H1 (cell line): ENCODE measurements around the gene EDN1. TPM values are rescaled to one million over a fixed set of nuclear protein-coding genes. Genes with fewer than 3 reads are reported as not detected.

Source experiments
- CBX8 ChIP-seq: fragments of 300-800, 300-1000 bp; sonication (generic); IDR thresholded peaks from 2 replicates; pipeline ENCODE4 v1.7.1; 2016; ENCODE audit warnings: low read depth, low read length, borderline replicate concordance
- EZH2 ChIP-seq: fragments of 200-600 bp; sonication (generic); IDR thresholded peaks from 2 replicates; pipeline ENCODE4 v1.7.1; 2012; ENCODE audit warnings: low read depth, mild to moderate bottlenecking, moderate library complexity, low read length, inconsistent platforms; ENCODE audit not compliant: severe bottlenecking
- RNF2 ChIP-seq: fragments of 200-900, 300-1000 bp; sonication (generic); IDR thresholded peaks from 2 replicates; pipeline ENCODE4 v1.7.1; 2016; ENCODE audit warnings: borderline replicate concordance, low read depth, mild to moderate bottlenecking, antibody characterized with exemption, low read length; ENCODE audit not compliant: poor library complexity, severe bottlenecking; ENCODE audit errors: missing control alignments
- TEAD4 ChIP-seq: IDR thresholded peaks from 2 replicates; pipeline ENCODE4 v1.6.1; 2012; ENCODE audit warnings: low read depth, low read length, inconsistent platforms, mixed read lengths
- polyA plus RNA-seq, 7 experiments: library from polyadenylated mRNA; depleted of rRNA in 3 of 7; stranded (reverse) in 5 of 7; unstranded in 2 of 7; fragments of >200 nt in 5 of 7; fragments of 200-250 nt in 2 of 7; gene quantifications; 1 replicate in 5 of 7; 2 replicates in 1 of 7; 4 replicates in 1 of 7; pipeline versions ENCODE4 v1.2.1 to v1.2.3, GENCODE V29; 2011 to 2013; ENCODE audit warnings: missing spikeins in 2 of 7, mixed read lengths in 2 of 7
- total RNA-seq: library from RNA; stranded (reverse); fragmentation: NEBNext Ultra II Directional; extraction: Animal tissue kit (Norgen Biotek cat#: 25700); gene quantifications from 2 replicates; pipeline ENCODE4 v1.2.1, GENCODE V29; 2021
- TF ChIP-seq, protein P1 (sequence below): fragments of 300-600 bp; sonication (generic); IDR thresholded peaks from 2 replicates; pipeline ENCODE4 v1.7.1; 2012; ENCODE audit warnings: low read length, moderate library complexity, mild to moderate bottlenecking, inconsistent platforms; ENCODE audit not compliant: insufficient replicate concordance
- TF ChIP-seq, protein P2 (sequence below), 3 experiments: IDR thresholded peaks; 1 replicate in 2 of 3; 2 replicates in 1 of 3; pipeline versions ENCODE4 v1.5.1 to v1.6.1; 2011; ENCODE audit warnings: low read length in 3 of 3, mild to moderate bottlenecking in 3 of 3, inconsistent platforms in 2 of 3, low read depth in 1 of 3, moderate library complexity in 1 of 3; ENCODE audit not compliant: insufficient read depth in 1 of 3; ENCODE audit errors: control extremely low read depth in 1 of 3

The EDN1 gene
- total and polyA plus RNA-seq, 2 of the 8 experiments (the other 6 are each of a cell fraction or from before 2014, with no cell fraction given): 0.23 to 1.1 TPM

DNA sequence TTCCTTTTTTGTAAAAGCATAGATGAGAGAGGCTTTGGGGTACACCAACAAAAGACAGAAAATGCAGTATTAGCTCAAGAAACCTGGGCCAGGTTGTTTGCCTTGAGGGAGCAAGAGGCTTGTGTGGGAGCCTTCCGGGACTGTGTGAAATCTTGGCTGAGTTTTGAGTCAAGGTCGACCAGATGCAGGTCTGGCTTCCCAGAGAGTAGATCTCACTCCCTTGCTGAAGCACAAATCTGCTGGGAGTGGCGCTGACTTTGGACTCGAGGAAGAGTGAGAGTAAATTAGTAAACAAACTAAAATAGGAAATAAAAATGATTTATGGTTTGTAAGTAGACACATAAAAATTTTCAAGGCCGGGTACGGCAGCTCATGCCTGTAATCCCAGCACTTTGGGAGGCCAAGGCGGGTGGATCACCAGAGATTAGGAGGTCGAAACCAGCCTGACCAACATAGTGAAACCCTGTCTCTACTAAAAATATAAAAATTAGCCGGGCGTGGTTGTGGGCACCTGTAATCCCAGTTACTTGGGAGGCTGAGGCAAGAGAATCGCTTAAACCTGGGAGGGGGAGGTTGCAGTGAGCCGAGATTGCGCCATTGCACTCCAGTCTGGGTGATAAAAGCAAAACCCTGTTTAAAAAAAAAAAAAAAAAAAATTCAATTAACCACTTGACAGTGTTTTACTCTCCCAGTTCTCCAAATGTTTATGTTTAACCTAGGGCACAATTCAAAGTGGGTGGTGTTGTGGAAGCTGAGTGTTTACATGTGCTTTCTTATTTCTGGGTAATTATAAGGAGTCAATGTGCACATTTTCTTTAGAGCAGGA is 27.7 kb upstream of the EDN1 start (continued):
- TF ChIP-seq, protein P1, sequence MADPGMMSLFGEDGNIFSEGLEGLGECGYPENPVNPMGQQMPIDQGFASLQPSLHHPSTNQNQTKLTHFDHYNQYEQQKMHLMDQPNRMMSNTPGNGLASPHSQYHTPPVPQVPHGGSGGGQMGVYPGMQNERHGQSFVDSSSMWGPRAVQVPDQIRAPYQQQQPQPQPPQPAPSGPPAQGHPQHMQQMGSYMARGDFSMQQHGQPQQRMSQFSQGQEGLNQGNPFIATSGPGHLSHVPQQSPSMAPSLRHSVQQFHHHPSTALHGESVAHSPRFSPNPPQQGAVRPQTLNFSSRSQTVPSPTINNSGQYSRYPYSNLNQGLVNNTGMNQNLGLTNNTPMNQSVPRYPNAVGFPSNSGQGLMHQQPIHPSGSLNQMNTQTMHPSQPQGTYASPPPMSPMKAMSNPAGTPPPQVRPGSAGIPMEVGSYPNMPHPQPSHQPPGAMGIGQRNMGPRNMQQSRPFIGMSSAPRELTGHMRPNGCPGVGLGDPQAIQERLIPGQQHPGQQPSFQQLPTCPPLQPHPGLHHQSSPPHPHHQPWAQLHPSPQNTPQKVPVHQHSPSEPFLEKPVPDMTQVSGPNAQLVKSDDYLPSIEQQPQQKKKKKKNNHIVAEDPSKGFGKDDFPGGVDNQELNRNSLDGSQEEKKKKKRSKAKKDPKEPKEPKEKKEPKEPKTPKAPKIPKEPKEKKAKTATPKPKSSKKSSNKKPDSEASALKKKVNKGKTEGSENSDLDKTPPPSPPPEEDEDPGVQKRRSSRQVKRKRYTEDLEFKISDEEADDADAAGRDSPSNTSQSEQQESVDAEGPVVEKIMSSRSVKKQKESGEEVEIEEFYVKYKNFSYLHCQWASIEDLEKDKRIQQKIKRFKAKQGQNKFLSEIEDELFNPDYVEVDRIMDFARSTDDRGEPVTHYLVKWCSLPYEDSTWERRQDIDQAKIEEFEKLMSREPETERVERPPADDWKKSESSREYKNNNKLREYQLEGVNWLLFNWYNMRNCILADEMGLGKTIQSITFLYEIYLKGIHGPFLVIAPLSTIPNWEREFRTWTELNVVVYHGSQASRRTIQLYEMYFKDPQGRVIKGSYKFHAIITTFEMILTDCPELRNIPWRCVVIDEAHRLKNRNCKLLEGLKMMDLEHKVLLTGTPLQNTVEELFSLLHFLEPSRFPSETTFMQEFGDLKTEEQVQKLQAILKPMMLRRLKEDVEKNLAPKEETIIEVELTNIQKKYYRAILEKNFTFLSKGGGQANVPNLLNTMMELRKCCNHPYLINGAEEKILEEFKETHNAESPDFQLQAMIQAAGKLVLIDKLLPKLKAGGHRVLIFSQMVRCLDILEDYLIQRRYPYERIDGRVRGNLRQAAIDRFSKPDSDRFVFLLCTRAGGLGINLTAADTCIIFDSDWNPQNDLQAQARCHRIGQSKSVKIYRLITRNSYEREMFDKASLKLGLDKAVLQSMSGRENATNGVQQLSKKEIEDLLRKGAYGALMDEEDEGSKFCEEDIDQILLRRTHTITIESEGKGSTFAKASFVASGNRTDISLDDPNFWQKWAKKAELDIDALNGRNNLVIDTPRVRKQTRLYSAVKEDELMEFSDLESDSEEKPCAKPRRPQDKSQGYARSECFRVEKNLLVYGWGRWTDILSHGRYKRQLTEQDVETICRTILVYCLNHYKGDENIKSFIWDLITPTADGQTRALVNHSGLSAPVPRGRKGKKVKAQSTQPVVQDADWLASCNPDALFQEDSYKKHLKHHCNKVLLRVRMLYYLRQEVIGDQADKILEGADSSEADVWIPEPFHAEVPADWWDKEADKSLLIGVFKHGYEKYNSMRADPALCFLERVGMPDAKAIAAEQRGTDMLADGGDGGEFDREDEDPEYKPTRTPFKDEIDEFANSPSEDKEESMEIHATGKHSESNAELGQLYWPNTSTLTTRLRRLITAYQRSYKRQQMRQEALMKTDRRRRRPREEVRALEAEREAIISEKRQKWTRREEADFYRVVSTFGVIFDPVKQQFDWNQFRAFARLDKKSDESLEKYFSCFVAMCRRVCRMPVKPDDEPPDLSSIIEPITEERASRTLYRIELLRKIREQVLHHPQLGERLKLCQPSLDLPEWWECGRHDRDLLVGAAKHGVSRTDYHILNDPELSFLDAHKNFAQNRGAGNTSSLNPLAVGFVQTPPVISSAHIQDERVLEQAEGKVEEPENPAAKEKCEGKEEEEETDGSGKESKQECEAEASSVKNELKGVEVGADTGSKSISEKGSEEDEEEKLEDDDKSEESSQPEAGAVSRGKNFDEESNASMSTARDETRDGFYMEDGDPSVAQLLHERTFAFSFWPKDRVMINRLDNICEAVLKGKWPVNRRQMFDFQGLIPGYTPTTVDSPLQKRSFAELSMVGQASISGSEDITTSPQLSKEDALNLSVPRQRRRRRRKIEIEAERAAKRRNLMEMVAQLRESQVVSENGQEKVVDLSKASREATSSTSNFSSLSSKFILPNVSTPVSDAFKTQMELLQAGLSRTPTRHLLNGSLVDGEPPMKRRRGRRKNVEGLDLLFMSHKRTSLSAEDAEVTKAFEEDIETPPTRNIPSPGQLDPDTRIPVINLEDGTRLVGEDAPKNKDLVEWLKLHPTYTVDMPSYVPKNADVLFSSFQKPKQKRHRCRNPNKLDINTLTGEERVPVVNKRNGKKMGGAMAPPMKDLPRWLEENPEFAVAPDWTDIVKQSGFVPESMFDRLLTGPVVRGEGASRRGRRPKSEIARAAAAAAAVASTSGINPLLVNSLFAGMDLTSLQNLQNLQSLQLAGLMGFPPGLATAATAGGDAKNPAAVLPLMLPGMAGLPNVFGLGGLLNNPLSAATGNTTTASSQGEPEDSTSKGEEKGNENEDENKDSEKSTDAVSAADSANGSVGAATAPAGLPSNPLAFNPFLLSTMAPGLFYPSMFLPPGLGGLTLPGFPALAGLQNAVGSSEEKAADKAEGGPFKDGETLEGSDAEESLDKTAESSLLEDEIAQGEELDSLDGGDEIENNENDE: no peak
- TF ChIP-seq CBX8: no peak
- TF ChIP-seq EZH2: no peak
- no peak for TF ChIP-seq RNF2
- no peak for TF ChIP-seq TEAD4
- TF ChIP-seq, protein P2, sequence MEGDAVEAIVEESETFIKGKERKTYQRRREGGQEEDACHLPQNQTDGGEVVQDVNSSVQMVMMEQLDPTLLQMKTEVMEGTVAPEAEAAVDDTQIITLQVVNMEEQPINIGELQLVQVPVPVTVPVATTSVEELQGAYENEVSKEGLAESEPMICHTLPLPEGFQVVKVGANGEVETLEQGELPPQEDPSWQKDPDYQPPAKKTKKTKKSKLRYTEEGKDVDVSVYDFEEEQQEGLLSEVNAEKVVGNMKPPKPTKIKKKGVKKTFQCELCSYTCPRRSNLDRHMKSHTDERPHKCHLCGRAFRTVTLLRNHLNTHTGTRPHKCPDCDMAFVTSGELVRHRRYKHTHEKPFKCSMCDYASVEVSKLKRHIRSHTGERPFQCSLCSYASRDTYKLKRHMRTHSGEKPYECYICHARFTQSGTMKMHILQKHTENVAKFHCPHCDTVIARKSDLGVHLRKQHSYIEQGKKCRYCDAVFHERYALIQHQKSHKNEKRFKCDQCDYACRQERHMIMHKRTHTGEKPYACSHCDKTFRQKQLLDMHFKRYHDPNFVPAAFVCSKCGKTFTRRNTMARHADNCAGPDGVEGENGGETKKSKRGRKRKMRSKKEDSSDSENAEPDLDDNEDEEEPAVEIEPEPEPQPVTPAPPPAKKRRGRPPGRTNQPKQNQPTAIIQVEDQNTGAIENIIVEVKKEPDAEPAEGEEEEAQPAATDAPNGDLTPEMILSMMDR (IDR thresholded peaks at IDR 0.05; ENCODE audit: control extremely low read depth in 1 of 3, insufficient read depth in 1 of 3, low read depth in 1 of 3, low read length in 3 of 3): no peak
